ENCODE measurements around the gene IFNL4. TPM values are rescaled to one million over a fixed set of nuclear protein-coding genes. Genes with fewer than 3 reads are reported as not detected.

IFNL4 gene
- total and polyA plus RNA-seq, 2 of the 13 experiments (the other 11 are each of a cell fraction or from before 2014, with no cell fraction given) = not detected

DNA sequence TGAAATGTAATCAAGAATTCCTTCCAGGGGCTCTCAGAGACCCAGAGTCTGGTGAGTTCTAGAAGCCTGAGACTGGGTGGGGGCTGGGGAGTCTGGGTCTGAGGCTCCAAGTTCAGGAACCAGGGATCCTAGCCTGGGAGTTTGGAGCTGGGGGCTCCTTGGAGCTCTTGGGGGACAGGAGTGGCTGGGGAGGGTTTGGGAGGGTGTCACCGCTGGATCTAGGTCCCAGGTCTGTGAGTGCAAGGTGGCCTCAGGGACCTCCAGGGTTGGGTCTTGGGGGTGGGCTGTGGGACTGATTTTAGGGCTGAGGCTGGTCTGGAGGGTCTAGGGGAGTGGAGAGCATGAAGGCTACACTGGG is 45.7 kb downstream of the IFNL4 start:
- no peaks in the 10 kb centered on the region for H3K79me2 ChIP-seq (ENCODE audit: insufficient read depth, low read length)
- CTCF ChIA-PET (ENCODE audit: low intra/inter-chr PET ratio, low total read pairs) = no interaction called here
- FAIRE-seq = no peak
- H3K36me3 ChIP-seq (replicated peaks in 1 of 2; ENCODE audit: control insufficient read depth in 1 of 2, insufficient read depth in 2 of 2, low read length in 2 of 2) = no peaks in the 10 kb centered on the region
- no peak for DNase-seq (ENCODE audit: low spot score)
- no TSS peak for BruUV-seq (replicated peaks)
- ATAC-seq = no peak
- no peak overlapping the region for H2AFZ ChIP-seq (ENCODE audit: low read length)
- no peak overlapping the region for H3K4me3 ChIP-seq (replicated peaks in 1 of 3; ENCODE audit: insufficient read depth in 1 of 3, low read depth in 2 of 3, low read length in 3 of 3)
- in situ Hi-C loops (cut with HindIII; ENCODE audit: extremely low pct_ligation_motif_present, low pct_unique_long_range_greater_than_20kb) = no loop called here
- H3K27me3 ChIP-seq (ENCODE audit: control insufficient read depth in 1 of 2, insufficient read depth in 2 of 2, low read length in 2 of 2) = peaks cover 8 to 55% of the 10 kb centered on the region in 2 experiments; a peak in 4 of 5 replicates
- TF ChIP-seq ZNF891 (CRISPR knock-in tag; IDR thresholded peaks at IDR 0.05) = no peak
- no peak for TF ChIP-seq ZNF251 (CRISPR knock-in tag; IDR thresholded peaks at IDR 0.05)
- no peak for TF ChIP-seq ZNF20 (CRISPR knock-in tag; IDR thresholded peaks at IDR 0.05)
- TF ChIP-seq, protein P1, sequence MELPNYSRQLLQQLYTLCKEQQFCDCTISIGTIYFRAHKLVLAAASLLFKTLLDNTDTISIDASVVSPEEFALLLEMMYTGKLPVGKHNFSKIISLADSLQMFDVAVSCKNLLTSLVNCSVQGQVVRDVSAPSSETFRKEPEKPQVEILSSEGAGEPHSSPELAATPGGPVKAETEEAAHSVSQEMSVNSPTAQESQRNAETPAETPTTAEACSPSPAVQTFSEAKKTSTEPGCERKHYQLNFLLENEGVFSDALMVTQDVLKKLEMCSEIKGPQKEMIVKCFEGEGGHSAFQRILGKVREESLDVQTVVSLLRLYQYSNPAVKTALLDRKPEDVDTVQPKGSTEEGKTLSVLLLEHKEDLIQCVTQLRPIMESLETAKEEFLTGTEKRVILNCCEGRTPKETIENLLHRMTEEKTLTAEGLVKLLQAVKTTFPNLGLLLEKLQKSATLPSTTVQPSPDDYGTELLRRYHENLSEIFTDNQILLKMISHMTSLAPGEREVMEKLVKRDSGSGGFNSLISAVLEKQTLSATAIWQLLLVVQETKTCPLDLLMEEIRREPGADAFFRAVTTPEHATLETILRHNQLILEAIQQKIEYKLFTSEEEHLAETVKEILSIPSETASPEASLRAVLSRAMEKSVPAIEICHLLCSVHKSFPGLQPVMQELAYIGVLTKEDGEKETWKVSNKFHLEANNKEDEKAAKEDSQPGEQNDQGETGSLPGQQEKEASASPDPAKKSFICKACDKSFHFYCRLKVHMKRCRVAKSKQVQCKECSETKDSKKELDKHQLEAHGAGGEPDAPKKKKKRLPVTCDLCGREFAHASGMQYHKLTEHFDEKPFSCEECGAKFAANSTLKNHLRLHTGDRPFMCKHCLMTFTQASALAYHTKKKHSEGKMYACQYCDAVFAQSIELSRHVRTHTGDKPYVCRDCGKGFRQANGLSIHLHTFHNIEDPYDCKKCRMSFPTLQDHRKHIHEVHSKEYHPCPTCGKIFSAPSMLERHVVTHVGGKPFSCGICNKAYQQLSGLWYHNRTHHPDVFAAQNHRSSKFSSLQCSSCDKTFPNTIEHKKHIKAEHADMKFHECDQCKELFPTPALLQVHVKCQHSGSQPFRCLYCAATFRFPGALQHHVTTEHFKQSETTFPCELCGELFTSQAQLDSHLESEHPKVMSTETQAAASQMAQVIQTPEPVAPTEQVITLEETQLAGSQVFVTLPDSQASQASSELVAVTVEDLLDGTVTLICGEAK (IDR thresholded peaks at IDR 0.05) = no peak
- TF ChIP-seq, protein P1 (CRISPR knock-in tag; IDR thresholded peaks at IDR 0.05) = no peak
- no peak for TF ChIP-seq STAT5B (CRISPR knock-in tag; IDR thresholded peaks at IDR 0.05)
- no peak for TF ChIP-seq THAP11 (CRISPR knock-in tag; IDR thresholded peaks at IDR 0.05)
- no peak for TF ChIP-seq EEA1 (CRISPR knock-in tag; IDR thresholded peaks at IDR 0.05; ENCODE audit: borderline replicate concordance)
- TF ChIP-seq KAT2B (IDR thresholded peaks at IDR 0.05; ENCODE audit: borderline replicate concordance, low read depth, low read length) = no peak
- no peak for TF ChIP-seq RBFOX2 (IDR thresholded peaks at IDR 0.05; ENCODE audit: low read depth, low read length)
- no peak for TF ChIP-seq ETV5 (CRISPR knock-in tag; IDR thresholded peaks at IDR 0.05; ENCODE audit: borderline replicate concordance)
- no peak overlapping the region for H3K4me2 ChIP-seq (ENCODE audit: low read depth, low read length)
- no peaks in the 10 kb centered on the region for H4K20me1 ChIP-seq (ENCODE audit: insufficient read depth, low read length)
- H3K9ac ChIP-seq (ENCODE audit: insufficient read depth, low read depth, low read length) = no peak overlapping the region
- H3K9me3 ChIP-seq (ENCODE audit: low read length) = no peaks in the 10 kb centered on the region
- H3K4me1 ChIP-seq (ENCODE audit: insufficient read depth, low read length) = peaks cover 9% of the 10 kb centered on the region; the same call in 1 of the 2 replicates
- POLR2A ChIA-PET = no interaction called here
- intact Hi-C loops (cut with micrococcal nuclease; ENCODE audit: unreplicated experiment) = no loop called here
- WGBS (ENCODE audit: low lambda C conversion rate) = no CpG with 5 or more reads among the region's 1 CpG
- no peak overlapping the region for H3K27ac ChIP-seq (ENCODE audit: extremely low read length, insufficient read depth, low read length)

Data from HepG2 (cell line).